ENCODE measurements around the gene FHDC1. TPM values are rescaled to one million over a fixed set of nuclear protein-coding genes. Genes with fewer than 3 reads are reported as not detected.

The FHDC1 gene
- total RNA-seq: under 1 TPM; 0.34 to 0.57 (median 0.46) TPM

- no peak for TF ChIP-seq CTCF (IDR thresholded peaks at IDR 0.05; ENCODE audit: low read depth)
Observed at GRCh38 chr4:152935631-152936445, at the start of gene FHDC1. Gene FHDC1, plus strand, starts transcription at chr4:152936323. Its CDS starts 6,735 bp downstream, at chr4:152943058.

- no peak for TF ChIP-seq CTCF (IDR thresholded peaks at IDR 0.05; ENCODE audit: low read depth)
Observed at GRCh38 chr4:152887981-152888380, 48.1 kb upstream of the FHDC1 start.

- no peak for TF ChIP-seq CTCF (IDR thresholded peaks at IDR 0.05; ENCODE audit: low read depth)
Observed at GRCh38 chr4:152892974-152893373, 43.1 kb upstream of the FHDC1 start.

GRCh38 chr4:152894673-152895072 is 41.5 kb upstream of the FHDC1 start:
- no peak for TF ChIP-seq CTCF (IDR thresholded peaks at IDR 0.05; ENCODE audit: low read depth)

GRCh38 chr4:152896811-152897210 is 39.3 kb upstream of the FHDC1 start:
- TF ChIP-seq CTCF (IDR thresholded peaks at IDR 0.05; ENCODE audit: low read depth): no peak

- TF ChIP-seq CTCF (IDR thresholded peaks at IDR 0.05; ENCODE audit: low read depth): no peak
Observed at GRCh38 chr4:152898606-152899005, 37.5 kb upstream of the FHDC1 start.

- TF ChIP-seq CTCF (IDR thresholded peaks at IDR 0.05; ENCODE audit: low read depth): no peak
Observed at GRCh38 chr4:152900395-152900794, 35.7 kb upstream of the FHDC1 start.

Data from subcutaneous adipose tissue (tissue), 4 donors.